GM21825 (cell line): ENCODE data around the gene MYOG.

Source experiments
- ATAC-seq: cut with Tn5 transposase; IDR thresholded peaks from one replicate; pipeline ENCODE4 v1.9.1; 2021; ENCODE audit warnings: mild to moderate bottlenecking, moderate library complexity; ENCODE audit not compliant: unreplicated experiment

MYOG gene

GRCh38 chr1:203085528-203086406 lies at the start of gene MYOG:
Gene MYOG, minus strand, starts transcription at chr1:203086012. Its CDS starts 51 bp downstream, at chr1:203085961.
- no peak for ATAC-seq

- no peak for ATAC-seq
These were observed 48.3 kb upstream of the MYOG start for GRCh38 chr1:203133970-203134725.

GRCh38 chr1:203131548-203132200 lies 45.9 kb upstream of the MYOG start:
- ATAC-seq, result no peak

- ATAC-seq, result no peak
These were observed 44.7 kb upstream of the MYOG start for GRCh38 chr1:203130358-203130985.

- ATAC-seq, result no peak
These were observed 43.9 kb upstream of the MYOG start for GRCh38 chr1:203129501-203130231.

GRCh38 chr1:203128716-203129500 lies 43.1 kb upstream of the MYOG start:
- ATAC-seq, result no peak

GRCh38 chr1:203128431-203128715 lies 42.6 kb upstream of the MYOG start:
- no peak for ATAC-seq

GRCh38 chr1:203127666-203128430 lies 42.0 kb upstream of the MYOG start, which contains the start of gene ADORA1:
Gene ADORA1, plus strand, starts transcription at chr1:203127726. Its CDS starts 1,116 bp downstream, at chr1:203128842.
- no peak for ATAC-seq

- no peak for ATAC-seq
These were observed 41.3 kb upstream of the MYOG start for GRCh38 chr1:203126866-203127665.

- ATAC-seq, result no peak
These were observed 40.5 kb upstream of the MYOG start for GRCh38 chr1:203126151-203126865.

- no peak for ATAC-seq
These were observed 38.9 kb upstream of the MYOG start for GRCh38 chr1:203124546-203125317.

GRCh38 chr1:203124011-203124410 lies 38.2 kb upstream of the MYOG start:
- ATAC-seq, result no peak

GRCh38 chr1:203122159-203122558 lies 36.3 kb upstream of the MYOG start:
- ATAC-seq, result no peak

GRCh38 chr1:203121186-203122015 lies 35.6 kb upstream of the MYOG start:
- ATAC-seq, result no peak

- ATAC-seq, result no peak
These were observed 34.7 kb upstream of the MYOG start for GRCh38 chr1:203120325-203121153.
